CD4-positive, alpha-beta T cell treated with Interleukin-4 for 1 hour (primary cell): Measurements from ENCODE around the gene EME1.

Experiments used
- DNase-seq, 2 donors: peaks; one replicate each; pipeline ENCODE4 v3.0.0-alpha.2; 2020 to 2022

The EME1 gene

DNA sequence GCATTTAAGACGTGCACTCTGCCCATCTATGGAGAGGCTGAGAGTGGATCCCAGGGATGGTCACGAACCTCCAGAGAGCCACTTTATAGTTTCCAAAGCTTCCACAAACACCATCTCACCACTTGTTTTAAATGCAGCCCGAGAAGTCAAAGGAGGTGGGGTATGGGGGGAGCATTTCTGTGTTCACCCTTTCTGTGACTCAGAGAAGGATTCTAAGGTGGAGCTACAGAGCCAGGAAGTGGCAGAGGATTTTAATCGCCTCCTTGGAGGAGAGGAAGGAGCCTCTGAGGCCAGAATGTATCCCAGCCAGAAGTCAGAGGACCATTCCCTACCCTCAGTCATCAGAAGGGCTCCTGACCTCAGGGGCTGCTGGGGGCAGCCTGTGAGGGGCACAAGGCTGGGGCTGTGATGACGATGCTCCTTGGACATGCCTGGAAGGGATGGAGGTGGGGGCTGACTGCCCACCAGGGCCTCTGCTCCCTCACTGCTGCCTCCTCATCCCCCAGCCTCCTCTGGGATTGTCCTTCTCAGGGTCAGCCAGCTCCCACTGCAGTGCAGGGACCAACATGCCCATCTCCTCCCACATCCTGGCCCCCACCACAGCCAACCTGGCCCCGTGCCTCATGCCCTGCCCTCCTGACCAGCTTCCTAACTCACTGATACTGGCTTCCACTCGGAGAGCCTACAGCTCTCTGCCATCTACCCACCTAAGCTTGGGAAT, 24.3 kb upstream of the EME1 start:
- no peak for DNase-seq

DNA sequence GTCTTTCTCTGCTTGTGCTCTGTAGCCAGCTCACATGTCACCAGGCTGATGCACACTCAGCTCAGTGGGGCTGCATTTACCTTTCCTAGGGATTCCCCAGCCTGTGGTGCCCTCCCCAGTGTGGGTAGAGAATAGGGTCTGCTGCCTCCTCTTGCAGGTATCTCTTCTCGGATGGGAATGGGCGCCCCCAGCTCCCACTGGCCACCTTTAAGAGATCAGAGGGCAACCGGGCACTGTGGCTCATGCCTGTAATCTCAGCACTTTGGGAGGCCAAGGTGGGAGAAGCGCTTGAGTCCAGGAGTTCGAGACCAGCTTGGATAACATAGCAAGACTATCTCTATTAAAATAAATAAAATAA, 23.8 kb upstream of the EME1 start:
- DNase-seq: no peak

DNA sequence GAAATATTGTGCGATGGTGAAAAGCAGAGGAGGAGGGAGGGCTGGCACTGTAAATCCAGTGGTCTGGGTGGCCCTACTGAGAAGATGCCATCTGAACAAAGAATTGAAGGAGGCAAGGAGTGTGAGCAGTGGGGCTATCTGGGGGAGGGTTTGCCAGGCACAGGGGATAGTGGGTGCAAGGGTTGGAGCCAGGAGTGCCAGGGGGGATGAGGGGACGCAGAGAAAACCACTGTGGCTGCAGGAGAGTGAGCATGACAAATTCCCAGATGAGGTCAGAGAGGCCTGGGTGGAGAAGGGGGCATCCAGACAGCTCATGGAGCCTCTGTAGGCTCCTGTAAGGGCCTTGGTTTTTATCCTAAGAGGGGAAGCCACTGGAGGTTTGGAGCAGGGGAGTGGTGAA, 22.3 kb upstream of the EME1 start:
- no peak for DNase-seq

DNA sequence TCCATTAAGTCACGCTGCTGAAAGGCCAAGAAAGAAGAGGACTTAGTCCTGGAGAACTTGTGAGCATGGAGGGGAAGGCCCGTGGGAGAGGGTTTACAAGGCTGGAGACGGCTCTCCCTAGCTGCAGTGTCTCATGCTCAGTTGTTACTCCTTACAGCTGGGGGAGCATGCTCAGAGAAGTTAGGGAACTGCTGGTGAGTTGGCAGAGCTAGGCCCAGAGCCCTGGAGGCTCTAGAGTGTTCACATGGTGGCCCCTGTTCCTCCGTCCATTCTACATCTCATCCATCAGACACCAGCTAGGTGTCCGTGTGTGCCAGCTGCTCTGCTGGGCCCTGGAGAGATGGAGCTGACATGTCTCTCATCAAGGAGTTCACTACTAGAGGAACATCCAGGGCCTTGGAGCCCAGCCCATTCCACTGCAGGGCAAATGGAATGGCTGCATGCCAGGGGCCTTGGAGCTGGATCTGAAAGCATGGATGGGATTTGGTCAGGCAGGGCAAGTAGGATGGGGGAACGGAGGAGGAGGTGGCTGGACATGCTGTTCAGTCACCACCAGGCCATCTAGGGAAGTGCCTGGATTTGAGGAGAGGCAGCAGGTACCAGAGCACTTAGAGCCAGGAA, 20.8 kb upstream of the EME1 start:
- no peak for DNase-seq

DNA sequence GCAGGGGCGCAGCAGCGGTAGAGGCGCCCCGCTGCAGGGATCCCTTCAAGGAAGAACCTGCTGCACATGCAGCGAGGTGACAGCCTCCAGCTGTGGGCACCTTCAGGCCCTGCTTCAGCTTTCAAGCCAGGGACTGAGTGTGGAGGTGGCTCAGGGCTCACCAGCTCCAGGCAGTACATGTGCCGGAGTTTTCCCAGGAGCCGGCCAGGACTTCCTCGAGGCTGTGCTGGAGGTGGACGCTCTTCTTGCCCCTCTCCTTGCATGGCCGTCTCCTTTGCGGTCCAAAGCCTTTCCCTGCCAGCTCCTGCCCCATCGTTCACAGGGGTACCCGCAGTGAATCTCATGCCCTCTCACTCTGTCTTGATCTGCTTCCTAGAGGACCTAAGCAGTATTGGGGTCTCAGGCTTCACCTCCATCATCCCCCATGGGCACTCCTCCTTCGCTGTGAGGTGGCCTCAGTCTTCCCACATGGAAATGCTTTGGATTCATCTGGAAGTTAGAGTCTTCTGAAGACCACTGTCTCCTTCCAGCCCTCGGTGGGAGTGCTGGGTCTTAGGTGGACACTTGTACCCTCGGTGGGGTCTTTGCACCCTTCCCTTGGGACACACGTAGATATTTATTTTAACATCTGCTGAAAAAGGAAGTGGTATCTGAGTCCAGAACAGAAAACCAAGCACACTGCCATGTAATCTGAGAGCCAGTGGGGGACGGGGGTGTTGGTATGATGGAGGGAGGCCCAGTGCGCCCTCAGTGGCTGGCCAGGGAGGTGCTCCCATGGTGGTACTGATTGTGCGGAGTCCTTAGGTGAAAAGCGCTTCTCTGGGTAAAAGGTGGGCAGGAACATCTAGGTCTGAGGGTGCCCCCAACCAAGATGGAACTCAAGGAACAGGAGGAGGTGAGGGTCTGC, 20.1 kb upstream of the EME1 start:
- DNase-seq: no peak

DNA sequence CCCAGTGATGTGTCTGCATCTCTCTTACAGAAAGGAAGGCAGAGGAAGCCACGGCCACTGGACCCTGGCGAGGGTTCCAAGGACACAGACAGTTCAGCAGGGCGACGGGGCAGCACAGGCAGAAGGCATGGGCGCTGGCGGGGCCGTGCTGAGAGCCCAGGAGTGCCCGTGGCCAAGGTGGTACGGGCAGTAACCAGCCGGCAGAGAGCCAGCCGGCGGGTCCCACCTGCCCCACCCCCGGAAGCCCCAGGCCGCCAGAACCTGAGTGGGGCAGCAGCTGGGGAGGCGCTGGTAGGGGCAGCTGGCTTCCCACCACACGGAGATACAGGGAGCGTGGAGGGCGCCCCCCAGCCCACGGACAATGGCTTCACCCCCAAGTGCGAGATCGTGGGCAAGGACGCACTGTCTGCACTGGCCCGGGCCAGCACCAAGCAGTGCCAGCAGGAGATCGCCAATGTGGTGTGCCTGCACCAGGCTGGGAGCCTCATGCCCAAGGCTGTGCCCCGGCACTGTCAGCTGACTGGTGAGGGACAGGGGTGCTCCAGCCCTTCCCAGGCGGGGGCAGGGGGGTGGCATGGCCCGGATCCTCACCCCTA, 19.3 kb upstream of the EME1 start:
- no peak for DNase-seq

DNA sequence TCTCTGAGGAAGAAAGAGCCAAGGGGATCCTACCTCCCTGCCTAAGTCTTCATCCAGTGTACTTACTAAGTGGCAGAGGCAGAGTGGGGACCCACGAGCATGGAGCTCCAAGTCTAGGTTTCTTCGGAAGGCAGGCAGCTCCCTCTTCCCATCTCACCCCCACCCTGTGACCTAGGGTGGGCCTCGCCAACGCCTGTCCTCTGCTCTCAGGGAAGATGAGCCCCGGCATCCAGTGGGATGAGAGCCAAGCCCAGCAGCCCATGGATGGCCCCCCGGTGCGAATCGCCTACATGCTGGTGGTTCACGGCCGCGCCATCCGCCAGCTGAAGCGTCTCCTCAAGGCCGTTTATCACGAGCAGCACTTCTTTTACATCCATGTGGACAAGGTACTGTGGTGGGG, 18.8 kb upstream of the EME1 start:
- DNase-seq: no peak

DNA sequence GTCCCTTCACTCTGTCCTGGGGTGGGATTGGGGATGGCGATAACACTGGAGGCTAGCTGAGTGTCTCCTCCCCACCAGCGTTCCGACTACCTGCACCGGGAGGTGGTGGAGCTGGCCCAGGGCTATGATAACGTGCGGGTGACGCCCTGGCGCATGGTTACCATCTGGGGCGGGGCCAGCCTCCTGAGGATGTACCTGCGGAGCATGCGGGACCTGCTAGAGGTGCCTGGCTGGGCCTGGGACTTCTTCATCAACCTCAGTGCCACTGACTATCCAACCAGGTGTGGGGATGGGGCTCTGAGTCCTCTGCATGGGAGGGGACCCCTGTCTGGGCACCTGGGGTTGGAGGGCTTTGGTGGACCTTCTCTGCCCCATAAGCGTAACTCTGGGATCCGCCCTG, 18.3 kb upstream of the EME1 start:
- DNase-seq: no peak

DNA sequence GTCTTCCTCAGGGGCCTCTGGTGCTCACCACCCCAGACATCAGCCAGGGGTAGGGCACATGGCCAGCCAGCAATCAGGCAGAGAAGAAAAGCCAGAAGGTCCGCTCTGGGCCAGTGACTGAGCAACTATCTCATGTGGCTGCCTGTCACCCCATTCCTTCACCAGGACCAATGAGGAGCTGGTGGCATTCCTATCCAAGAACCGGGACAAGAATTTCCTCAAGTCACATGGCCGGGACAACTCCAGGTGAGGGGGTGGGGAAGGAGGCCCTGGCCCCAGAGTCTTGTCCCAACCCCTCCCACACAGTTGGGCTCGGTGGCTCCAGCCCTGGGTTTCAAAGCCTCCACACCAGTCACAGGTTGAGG, 17.7 kb upstream of the EME1 start:
- DNase-seq: no peak

DNA sequence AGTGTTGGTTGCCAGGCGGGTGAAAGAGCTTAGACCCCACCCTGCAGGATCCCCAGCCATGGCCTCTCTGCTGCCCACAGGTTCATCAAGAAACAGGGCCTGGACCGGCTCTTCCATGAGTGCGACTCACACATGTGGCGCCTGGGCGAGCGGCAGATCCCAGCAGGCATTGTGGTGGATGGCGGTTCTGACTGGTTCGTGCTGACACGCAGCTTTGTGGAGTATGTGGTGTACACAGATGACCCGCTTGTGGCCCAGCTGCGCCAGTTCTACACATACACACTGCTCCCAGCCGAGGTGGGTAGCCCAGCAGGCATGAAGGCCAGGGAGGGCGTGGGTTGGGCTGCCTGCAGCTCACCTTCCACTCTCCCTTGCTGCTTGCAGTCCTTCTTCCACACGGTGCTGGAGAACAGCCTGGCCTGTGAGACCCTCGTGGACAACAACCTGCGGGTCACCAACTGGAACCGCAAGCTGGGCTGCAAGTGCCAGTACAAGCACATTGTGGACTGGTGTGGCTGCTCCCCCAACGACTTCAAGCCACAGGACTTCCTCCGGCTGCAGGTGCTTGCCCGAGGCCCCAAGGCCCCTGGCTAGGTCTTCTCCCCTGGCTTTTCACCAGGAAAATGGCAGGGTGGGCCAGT, 17.2 kb upstream of the EME1 start:
- no peak for DNase-seq

DNA sequence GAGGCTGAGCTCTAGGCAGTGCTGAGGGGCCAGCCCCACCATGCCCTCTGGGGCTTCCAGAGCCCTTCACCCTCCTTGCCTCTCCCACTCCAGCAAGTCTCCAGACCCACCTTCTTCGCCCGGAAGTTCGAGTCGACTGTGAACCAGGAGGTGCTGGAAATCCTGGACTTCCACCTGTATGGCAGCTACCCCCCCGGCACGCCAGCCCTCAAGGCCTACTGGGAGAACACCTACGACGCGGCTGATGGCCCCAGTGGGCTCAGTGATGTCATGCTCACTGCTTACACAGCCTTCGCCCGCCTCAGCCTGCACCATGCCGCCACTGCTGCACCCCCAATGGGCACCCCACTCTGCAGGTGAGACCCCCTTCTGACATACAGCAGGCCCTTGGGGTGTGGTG, 16.6 kb upstream of the EME1 start:
- no peak for DNase-seq

DNA sequence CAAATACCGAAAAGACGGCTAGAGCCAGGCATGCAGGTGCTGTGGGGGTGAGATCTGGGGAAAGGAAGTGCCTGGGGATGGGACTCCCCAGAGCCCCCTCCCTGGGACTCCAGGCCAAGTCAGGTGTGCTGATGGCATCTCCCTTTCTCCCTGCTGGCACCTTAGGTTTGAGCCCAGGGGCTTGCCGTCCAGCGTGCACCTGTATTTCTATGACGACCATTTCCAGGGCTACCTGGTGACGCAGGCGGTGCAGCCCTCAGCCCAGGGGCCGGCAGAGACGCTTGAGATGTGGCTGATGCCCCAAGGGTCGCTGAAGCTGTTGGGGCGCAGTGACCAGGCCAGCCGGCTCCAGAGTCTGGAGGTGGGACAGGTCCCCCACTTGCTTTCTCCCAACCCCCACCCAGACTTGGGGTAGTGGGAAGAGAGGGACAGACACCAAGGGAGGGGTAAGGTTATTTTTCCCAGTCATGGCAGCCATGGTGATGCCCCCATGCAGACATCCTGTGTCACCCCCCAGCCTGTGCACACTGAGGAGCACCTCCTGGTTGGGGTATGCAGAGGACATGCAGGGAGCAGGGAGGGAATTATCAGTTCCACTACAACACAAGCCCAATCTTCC, 16.0 kb upstream of the EME1 start:
- no peak for DNase-seq

DNA sequence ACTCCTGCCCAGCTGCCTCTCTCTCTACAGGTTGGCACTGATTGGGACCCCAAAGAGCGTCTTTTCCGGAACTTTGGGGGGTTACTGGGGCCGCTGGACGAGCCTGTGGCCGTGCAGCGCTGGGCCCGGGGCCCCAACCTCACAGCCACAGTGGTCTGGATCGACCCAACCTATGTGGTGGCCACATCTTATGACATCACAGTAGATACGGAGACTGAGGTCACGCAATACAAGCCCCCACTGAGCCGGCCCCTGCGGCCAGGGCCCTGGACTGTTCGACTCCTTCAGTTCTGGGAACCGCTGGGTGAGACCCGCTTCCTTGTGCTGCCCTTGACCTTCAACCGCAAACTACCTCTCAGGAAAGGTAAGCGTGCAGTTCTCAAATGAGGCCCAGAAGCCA, 14.9 kb upstream of the EME1 start:
- DNase-seq: no peak

DNA sequence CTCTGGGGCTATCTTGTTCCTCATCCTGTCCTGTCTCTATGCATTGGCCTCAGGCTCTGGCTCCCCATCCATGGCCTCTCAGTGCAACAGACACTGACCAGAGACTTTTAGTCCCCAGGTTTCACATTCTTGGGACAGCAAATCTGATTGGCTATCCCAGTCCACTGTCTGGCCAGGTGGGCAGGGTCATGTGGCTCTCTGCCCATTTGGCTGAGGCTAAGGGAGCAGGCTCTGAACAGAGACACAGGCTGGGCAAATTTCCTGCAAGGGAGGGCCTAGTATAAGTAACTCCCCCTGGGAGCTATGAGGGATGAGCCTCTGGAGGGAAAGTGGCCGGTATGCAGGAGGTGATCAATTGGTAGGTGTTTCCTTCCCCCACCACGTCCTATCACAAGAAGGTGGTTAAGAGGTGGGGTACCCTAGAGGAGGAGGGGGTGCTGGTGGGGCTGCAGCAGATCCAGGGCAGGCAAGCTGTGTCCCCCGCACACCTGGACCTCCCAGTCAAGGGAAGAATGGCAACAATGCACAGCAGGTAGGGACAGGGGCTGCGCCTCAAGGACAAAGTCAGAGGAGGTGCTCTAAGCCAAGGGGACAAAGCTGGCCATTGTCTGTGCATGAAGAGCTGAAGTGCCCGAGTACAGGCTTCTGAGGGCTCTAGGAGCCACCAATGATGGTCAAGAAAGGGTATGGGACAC, 13.9 kb upstream of the EME1 start:
- DNase-seq: no peak

DNA sequence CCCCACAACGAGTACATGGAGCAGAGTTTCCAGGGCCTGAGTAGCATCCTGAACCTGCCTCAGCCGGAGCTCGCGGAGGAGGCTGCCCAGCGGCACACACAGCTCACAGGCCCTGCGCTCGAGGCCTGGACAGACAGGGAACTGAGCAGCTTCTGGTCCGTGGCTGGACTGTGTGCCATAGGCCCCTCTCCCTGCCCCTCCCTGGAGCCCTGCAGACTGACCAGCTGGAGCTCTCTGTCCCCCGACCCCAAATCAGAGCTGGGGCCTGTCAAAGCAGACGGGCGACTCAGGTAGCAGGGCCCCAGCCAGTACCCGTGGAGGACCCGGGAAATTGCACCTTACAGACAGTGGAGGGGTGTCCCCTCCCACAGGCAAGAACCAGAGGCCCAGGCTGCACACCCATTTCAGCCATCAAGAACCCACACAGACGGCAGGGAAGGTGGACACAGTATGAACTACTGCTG, 13.0 kb upstream of the EME1 start:
- no peak for DNase-seq

DNA sequence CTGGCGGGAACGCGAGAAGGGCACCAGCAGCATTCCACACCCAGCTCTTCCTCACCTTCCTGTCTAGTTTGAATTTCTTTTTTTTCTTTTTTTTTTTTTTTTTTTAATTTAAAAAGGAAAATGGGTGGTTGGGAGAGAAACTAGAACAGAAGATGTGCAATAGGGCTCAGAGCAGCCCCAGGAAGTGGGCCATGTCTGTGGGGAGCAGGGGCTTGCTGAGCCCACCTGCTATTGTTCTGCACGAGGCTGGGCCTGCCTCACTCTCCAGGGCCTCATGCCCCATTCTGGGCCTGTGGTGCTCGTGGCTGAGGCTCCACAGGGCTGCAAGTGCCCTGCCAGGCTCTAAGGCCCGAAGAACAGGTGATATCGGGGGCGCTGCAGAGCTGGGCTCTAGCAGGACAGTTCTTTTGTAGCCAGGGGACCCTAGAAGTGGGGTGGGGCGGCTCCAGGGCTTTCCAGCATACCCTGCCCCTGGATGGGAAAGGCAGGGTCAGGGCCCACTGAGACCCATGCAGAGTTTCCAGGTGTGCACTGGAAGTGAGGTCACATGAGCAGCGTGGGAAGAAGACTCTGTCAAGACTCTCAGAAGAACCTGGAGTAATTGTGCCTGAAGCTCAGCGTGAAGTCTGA, 12.4 kb upstream of the EME1 start:
- no peak for DNase-seq

DNA sequence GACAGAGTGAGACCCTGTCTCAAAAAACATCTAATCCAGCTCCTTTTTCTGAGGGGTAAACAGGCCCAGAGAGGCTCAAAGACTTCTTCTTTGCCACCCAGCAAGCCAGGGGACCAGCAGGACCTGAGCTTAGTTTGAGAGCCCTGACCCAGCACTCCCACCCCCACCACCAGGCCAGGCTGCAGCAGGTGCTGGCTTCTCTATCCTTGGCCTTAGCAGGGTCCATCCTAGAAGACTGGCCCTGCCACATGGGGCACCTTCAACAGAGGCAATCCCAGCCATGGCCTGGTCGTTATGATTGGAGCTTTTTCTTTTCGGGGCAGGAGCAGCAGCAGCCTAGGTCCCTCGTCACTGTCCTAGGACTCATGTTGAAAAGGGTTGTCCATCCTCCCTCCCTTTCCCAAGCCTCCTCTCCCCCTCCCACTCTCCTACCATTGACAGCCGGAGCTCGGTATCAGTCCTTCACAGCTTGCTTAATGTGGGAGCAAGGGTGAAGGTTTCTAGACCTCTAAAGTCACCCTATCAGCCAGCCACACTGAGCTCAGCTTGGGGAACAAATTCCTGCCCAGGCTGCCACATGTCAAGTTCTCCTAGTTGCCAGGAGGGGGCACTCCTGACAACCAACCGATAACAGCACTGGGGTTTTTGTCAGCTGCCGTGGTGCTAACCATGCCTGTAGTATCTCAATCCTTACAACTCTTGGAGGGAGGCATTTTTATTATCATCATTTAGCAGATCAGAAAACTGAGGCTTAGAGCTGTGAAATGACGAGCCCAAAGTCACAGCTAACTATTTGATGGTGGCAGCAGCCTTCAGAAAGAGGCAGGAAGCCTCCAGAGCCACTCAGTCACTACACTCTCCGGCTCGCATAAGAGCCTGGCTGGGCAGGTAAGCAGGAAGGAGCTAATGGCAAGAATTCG, 11.2 kb upstream of the EME1 start:
- peak; percentile 67 to 72 for DNase-seq

DNA sequence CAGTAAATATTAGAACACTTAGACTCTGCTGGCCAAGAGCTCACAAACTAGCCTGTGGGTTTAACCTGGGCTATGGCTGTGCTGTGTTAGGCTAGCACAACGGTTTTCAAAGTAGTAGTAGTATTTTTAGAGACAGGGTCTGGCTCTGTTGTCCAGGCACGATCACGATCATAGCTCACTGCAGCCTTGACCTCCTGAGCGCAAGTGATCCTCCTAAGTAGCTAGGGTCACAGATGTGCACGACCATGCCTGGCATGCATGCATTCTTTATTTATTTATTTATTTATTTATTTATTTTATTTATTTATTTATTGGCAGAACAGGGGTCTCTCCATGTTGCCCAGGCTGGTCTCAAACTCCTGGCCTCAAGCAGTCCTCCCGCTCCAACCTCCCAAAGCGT, 10.4 kb upstream of the EME1 start:
- no peak for DNase-seq

DNA sequence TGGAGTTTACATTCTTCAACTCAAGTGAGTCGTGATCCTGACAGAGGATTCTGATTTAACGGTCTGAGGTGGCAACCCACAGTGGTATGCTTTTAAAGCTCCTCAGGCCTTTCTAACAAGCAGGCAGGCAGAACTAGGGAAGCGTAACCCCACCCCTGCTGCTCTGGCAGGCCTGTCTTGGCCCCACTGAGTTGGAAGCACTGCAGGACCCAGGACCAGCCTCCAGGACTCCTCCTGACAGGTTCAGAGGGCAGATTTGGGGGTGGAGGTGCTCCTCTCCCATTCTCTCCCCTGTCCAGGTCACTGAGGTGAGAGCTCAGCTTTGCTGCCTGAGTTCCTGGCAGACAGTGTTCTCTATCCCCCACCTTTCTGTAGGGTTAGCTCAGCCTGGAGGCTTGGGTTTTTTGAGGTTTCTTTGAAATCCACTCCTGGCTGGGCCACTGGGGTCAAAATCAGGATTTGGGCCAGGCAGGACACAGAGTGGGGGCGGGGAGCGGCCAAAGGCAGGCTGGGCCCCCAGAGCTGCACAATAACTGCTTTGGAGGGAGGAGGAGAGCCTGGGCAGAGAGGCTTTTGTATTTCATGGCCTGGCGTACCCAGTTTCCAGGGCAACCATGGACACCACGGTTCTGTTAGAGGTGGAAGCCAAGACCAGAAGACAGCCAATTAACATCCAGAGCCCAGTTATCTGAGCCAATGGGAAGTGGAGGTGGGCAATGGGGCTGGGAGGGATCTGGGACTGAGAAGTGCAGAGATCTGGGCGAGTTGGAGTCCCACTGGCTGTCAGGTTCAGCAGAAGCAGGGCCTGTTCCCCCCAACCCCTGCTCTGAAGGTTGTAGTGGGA, 9.6 kb upstream of the EME1 start:
- DNase-seq: no peak
